Keratinocyte (primary cell): ENCODE data around the gene DNAH17. TPM values are rescaled to one million over a fixed set of nuclear protein-coding genes. Genes with fewer than 3 reads are reported as not detected.

Experiments
- DNase-seq: peaks from one replicate; pipeline ENCODE4 v3.0.0-alpha.2; 2011; ENCODE audit warnings: low read depth, missing footprints, low spot score
- FAIRE-seq: peaks from 2 replicates; lab custom pipeline; 2011; peaks lifted over from hg19 to GRCh38; lab: Jason Lieb, UNC
- H2AFZ ChIP-seq: 2 replicates; pipeline ENCODE4 v1.6.0; 2012; ENCODE audit warnings: low read length, control low read depth, inconsistent platforms; ENCODE audit not compliant: control insufficient read depth
- H3K27ac ChIP-seq: 2 replicates; pipeline ENCODE4 v1.5.1; 2011; ENCODE audit warnings: low read length; ENCODE audit not compliant: control insufficient read depth, insufficient read depth
- H3K27me3 ChIP-seq: 3 replicates; pipeline ENCODE4 v1.6.0; 2011; ENCODE audit warnings: low read length; ENCODE audit not compliant: control insufficient read depth, insufficient read depth; ENCODE audit errors: extremely low read depth
- H3K36me3 ChIP-seq, 2 experiments: 2 replicates in 1 of 2; 3 replicates in 1 of 2; pipeline ENCODE4 v1.5.1; 2011; ENCODE audit warnings: low read length in 2 of 2, mild to moderate bottlenecking in 1 of 2; ENCODE audit not compliant: control insufficient read depth in 2 of 2, insufficient read depth in 2 of 2; ENCODE audit errors: extremely low read depth in 1 of 2
- H3K4me1 ChIP-seq: 3 replicates; pipeline ENCODE4 v1.5.1; 2011; ENCODE audit warnings: low read length; ENCODE audit not compliant: control insufficient read depth, insufficient read depth; ENCODE audit errors: extremely low read depth
- H3K4me2 ChIP-seq: 3 replicates; pipeline ENCODE4 v1.6.0; 2011; ENCODE audit warnings: low read depth, low read length; ENCODE audit not compliant: control insufficient read depth, insufficient read depth; ENCODE audit errors: extremely low read depth
- H3K4me3 ChIP-seq, 3 experiments: fragments of 200-600 bp in 1 of 3; sonication (generic) in 1 of 3; 2 replicates in 2 of 3; 3 replicates in 1 of 3; pipeline ENCODE4 v1.5.1; 2011 to 2016; ENCODE audit warnings: low read length in 3 of 3, mild to moderate bottlenecking in 3 of 3, control low read depth in 2 of 3, inconsistent platforms in 1 of 3, low read depth in 1 of 3, mixed read lengths in 1 of 3, mixed run types in 1 of 3, moderate library complexity in 1 of 3; ENCODE audit not compliant: control insufficient read depth in 2 of 3, insufficient read depth in 2 of 3; ENCODE audit errors: extremely low read depth in 1 of 3
- H3K79me2 ChIP-seq: 2 replicates; pipeline ENCODE4 v1.6.0; 2012; ENCODE audit warnings: low read length; ENCODE audit not compliant: control insufficient read depth, insufficient read depth
- H3K9ac ChIP-seq: 3 replicates; pipeline ENCODE4 v1.6.0; 2011; ENCODE audit warnings: low read length; ENCODE audit not compliant: control insufficient read depth, insufficient read depth; ENCODE audit errors: extremely low read depth
- H3K9me1 ChIP-seq: 3 replicates; pipeline ENCODE4 v1.6.0; 2011; ENCODE audit warnings: low read length; ENCODE audit not compliant: control insufficient read depth, insufficient read depth; ENCODE audit errors: extremely low read depth
- H3K9me3 ChIP-seq: 2 replicates; pipeline ENCODE4 v1.5.1; 2012; ENCODE audit warnings: low read depth, low read length; ENCODE audit not compliant: control insufficient read depth
- H4K20me1 ChIP-seq: 3 replicates; pipeline ENCODE4 v1.6.0; 2011; ENCODE audit warnings: low read length; ENCODE audit not compliant: control insufficient read depth, insufficient read depth; ENCODE audit errors: extremely low read depth
- EZH2 ChIP-seq: IDR thresholded peaks from one replicate; pipeline ENCODE4 v1.6.1; 2012; ENCODE audit warnings: inconsistent platforms, mild to moderate bottlenecking, low read length, moderate library complexity
- dilution Hi-C: fragments of 300-500 bp; cut with MboI; formaldehyde crosslinking; loops from one replicate; pipeline ENCODE4 v1.7.0; 2020; ENCODE audit warnings: low sequenced_read_pairs; ENCODE audit not compliant: extremely low pct_ligation_motif_present
- polyA plus RNA-seq, 5 experiments: library from polyadenylated mRNA; depleted of rRNA in 3 of 5; stranded (reverse) in 3 of 5; stranded (forward) in 1 of 5; unstranded in 1 of 5; fragments of >200 nt; gene quantifications; 1 replicate in 1 of 5; 2 replicates in 3 of 5; 3 replicates in 1 of 5; pipeline versions ENCODE4 v1.2.1 to v1.2.3, GENCODE V29; 2011 to 2012; ENCODE audit warnings: missing spikeins in 2 of 5, low read depth in 1 of 5, low replicate concordance in 1 of 5
- TF ChIP-seq, protein P1 (sequence below), 3 experiments: IDR thresholded peaks in 1 of 3; conservative IDR thresholded peaks in 1 of 3; optimal IDR thresholded peaks in 1 of 3; 2 replicates in 2 of 3; 3 replicates in 1 of 3; pipeline versions ENCODE3 to v1.5.1; 2011; ENCODE audit warnings: low read length in 3 of 3, mild to moderate bottlenecking in 3 of 3, moderate library complexity in 2 of 3, control low read depth in 1 of 3, inconsistent platforms in 1 of 3; ENCODE audit not compliant: insufficient read depth in 2 of 3; ENCODE audit errors: extremely low read depth in 1 of 3

Gene DNAH17
- polyA plus RNA-seq, 1 donor (not counting 4 experiments of a cell fraction or from before 2014, with no cell fraction given), result 0.16 TPM

DNA sequence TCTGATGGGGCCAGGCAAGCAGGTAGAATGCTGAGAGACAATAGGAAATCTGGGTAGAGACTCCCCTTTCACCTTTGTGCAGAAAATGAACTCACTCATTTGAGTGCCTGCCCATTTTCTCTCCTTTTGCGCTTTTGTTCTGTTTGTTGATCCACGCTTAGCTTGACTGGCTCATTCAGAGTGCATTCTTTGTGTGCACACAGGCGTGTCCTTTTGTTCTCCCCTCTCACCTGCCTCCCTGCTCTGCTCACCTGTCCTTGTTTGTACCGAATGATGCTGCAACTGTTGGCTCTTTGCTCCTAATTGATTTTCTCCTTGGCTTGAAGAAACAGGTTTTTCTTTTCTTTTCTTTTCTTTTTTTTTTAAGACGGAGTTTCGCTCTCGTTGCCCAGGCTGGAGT lies 183.0 kb downstream of the DNAH17 start:
- H3K27ac ChIP-seq, result no peak overlapping the region
- peaks cover 34% of the 10 kb centered on the region for H3K4me1 ChIP-seq
- H3K9me3 ChIP-seq, result no peaks in the 10 kb centered on the region
- H4K20me1 ChIP-seq, result peaks cover 17% of the 10 kb centered on the region
- FAIRE-seq, result no peak
- H3K27me3 ChIP-seq, result no peaks in the 10 kb centered on the region
- peaks cover 17% of the 10 kb centered on the region for H3K9me1 ChIP-seq
- H3K4me2 ChIP-seq, result no peak overlapping the region
- dilution Hi-C loops, result no loop called here
- H2AFZ ChIP-seq, result no peak overlapping the region
- DNase-seq, result no peak
- H3K4me3 ChIP-seq, result no peak overlapping the region
- no peak for TF ChIP-seq EZH2
- TF ChIP-seq, protein P1, sequence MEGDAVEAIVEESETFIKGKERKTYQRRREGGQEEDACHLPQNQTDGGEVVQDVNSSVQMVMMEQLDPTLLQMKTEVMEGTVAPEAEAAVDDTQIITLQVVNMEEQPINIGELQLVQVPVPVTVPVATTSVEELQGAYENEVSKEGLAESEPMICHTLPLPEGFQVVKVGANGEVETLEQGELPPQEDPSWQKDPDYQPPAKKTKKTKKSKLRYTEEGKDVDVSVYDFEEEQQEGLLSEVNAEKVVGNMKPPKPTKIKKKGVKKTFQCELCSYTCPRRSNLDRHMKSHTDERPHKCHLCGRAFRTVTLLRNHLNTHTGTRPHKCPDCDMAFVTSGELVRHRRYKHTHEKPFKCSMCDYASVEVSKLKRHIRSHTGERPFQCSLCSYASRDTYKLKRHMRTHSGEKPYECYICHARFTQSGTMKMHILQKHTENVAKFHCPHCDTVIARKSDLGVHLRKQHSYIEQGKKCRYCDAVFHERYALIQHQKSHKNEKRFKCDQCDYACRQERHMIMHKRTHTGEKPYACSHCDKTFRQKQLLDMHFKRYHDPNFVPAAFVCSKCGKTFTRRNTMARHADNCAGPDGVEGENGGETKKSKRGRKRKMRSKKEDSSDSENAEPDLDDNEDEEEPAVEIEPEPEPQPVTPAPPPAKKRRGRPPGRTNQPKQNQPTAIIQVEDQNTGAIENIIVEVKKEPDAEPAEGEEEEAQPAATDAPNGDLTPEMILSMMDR (optimal IDR thresholded peaks at IDR 0.05 in 1 of 3, IDR thresholded peaks at IDR 0.05 in 1 of 3, conservative IDR thresholded peaks at IDR 0.05 in 1 of 3; ENCODE audit: extremely low read depth in 1 of 3, insufficient read depth in 2 of 3, low read length in 3 of 3), result no peak
- peaks cover 64% of the 10 kb centered on the region for H3K79me2 ChIP-seq
- H3K9ac ChIP-seq, result no peak overlapping the region
- peaks cover 24 to 50% of the 10 kb centered on the region in 2 experiments for H3K36me3 ChIP-seq

DNA sequence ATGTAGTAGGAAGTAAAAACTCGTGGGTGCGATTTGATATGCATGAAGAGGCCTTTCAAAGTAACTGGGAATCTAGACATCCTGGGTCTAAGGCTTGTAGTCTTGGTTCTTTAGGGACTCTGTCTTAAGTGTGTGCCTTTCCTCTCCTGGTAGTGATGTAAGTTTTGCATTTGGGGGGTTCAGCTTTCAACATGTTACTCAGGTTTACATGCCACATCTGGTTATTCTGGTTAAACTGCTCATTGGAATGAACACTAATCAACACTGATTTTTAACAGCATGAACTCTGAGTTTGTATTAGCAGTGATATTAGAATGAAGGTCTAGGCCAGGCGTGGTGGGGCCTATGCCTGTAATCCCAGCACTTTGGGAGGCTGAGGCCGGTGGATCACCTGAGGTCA lies 183.6 kb downstream of the DNAH17 start:
- no peak overlapping the region for H3K4me3 ChIP-seq
- peaks cover 67% of the 10 kb centered on the region for H3K79me2 ChIP-seq
- no peak for DNase-seq
- peaks cover 18 to 44% of the 10 kb centered on the region in 2 experiments for H3K36me3 ChIP-seq
- peaks cover 19% of the 10 kb centered on the region for H3K9me1 ChIP-seq
- peaks cover 30% of the 10 kb centered on the region for H3K4me1 ChIP-seq
- TF ChIP-seq, protein P1 (optimal IDR thresholded peaks at IDR 0.05 in 1 of 3, IDR thresholded peaks at IDR 0.05 in 1 of 3, conservative IDR thresholded peaks at IDR 0.05 in 1 of 3; ENCODE audit: extremely low read depth in 1 of 3, insufficient read depth in 2 of 3, low read length in 3 of 3), result no peak
- no peak for TF ChIP-seq EZH2
- no peak overlapping the region for H3K4me2 ChIP-seq
- H3K27me3 ChIP-seq, result no peaks in the 10 kb centered on the region
- dilution Hi-C loops, result no loop called here
- H3K9me3 ChIP-seq, result no peaks in the 10 kb centered on the region
- no peak overlapping the region for H2AFZ ChIP-seq
- no peak overlapping the region for H3K9ac ChIP-seq
- FAIRE-seq, result peak; percentile 20
- peaks cover 22% of the 10 kb centered on the region for H4K20me1 ChIP-seq
- no peak overlapping the region for H3K27ac ChIP-seq
